MG63 (cell line): ENCODE results near the gene DCLK1. TPM values are rescaled to one million over a fixed set of nuclear protein-coding genes. Genes with fewer than 3 reads are reported as not detected.

ENCODE experiments used
- DNase-seq: peaks from one replicate; pipeline ENCODE4 v3.0.0-alpha.2; 2020
- H3K27me3 ChIP-seq: fragments of 250-450 bp; sonication (Bioruptor Pico); 2 replicates; pipeline ENCODE4 v1.5.1; 2020; ENCODE audit warnings: mild to moderate bottlenecking, moderate library complexity
- H3K36me3 ChIP-seq: fragments of 250-450 bp; sonication (Bioruptor Pico); 2 replicates; pipeline ENCODE4 v1.5.1; 2020; ENCODE audit warnings: mild to moderate bottlenecking, moderate library complexity
- H3K4me3 ChIP-seq: fragments of 250-450 bp; sonication (Bioruptor Pico); 2 replicates; pipeline ENCODE4 v1.5.1; 2020; ENCODE audit warnings: mild to moderate bottlenecking, moderate library complexity
- H3K9me3 ChIP-seq: fragments of 250-450 bp; sonication (Bioruptor Pico); 2 replicates; pipeline ENCODE4 v1.5.1; 2020; ENCODE audit warnings: mild to moderate bottlenecking, moderate library complexity
- total RNA-seq: library from RNA; depleted of rRNA; stranded (reverse); fragments of >200 nt; shearing (Covaris generic); gene quantifications from 2 replicates; pipeline ENCODE4 v1.2.3, GENCODE V29; 2014; ENCODE audit warnings: low replicate concordance

Gene DCLK1
- total RNA-seq, 1 experiment from 2014 or later: 7.0 TPM

DNA sequence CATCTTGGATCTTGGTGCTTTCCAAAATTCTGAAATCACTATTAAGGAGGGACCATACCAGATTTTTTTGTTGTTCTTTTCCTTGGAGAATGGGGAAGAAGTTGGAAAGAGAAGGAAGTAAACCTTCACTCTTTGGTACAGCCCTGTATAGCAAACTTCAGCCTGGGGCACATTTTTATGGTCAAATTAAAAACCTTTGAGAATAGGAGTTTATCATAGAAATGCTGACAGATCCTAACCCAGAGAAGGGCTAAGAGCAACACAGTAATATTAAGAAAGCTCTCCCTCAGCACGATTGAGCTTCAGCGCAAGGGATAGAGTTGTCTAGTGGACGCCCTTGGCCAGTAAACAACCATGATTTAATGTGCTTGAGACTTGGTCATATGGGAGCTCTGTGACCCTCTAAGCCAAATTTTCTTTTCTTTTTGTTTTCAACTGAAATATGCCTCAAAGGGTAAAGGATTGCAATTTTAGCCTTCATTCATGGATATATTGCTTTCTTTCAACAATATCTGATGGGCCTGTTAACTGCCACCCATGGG, 360.4 kb downstream of the DCLK1 start:
- H3K36me3 ChIP-seq: no peaks in the 10 kb centered on the region
- H3K27me3 ChIP-seq: no peaks in the 10 kb centered on the region
- no peak overlapping the region for H3K4me3 ChIP-seq
- no peak for DNase-seq
- no peaks in the 10 kb centered on the region for H3K9me3 ChIP-seq

DNA sequence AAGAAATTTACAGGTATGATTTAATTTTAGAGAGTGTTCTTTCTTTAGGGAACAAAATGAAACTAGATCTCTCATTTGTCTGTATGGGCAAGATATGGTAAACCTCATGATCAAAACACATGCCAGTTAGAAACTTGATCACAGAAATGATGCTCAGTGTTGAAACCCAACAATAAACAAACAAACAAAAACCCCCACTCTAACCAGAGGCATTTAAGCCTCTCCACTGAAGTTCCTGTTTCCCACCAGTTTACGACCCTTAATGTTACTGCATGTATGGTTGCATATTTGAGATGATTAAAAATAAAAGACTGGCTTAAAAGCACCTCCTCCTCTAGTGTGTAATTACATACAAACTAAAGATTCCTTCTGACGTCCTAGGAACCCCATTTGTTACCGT, 361.4 kb downstream of the DCLK1 start:
- H3K27me3 ChIP-seq: no peaks in the 10 kb centered on the region
- DNase-seq: no peak
- no peak overlapping the region for H3K4me3 ChIP-seq
- no peaks in the 10 kb centered on the region for H3K9me3 ChIP-seq
- H3K36me3 ChIP-seq: no peaks in the 10 kb centered on the region

GRCh38 chr13:35768551-35768950, 362.6 kb downstream of the DCLK1 start:
- H3K4me3 ChIP-seq: no peak overlapping the region
- H3K9me3 ChIP-seq: no peaks in the 10 kb centered on the region
- no peak for DNase-seq
- H3K27me3 ChIP-seq: no peaks in the 10 kb centered on the region
- H3K36me3 ChIP-seq: no peaks in the 10 kb centered on the region

DNA sequence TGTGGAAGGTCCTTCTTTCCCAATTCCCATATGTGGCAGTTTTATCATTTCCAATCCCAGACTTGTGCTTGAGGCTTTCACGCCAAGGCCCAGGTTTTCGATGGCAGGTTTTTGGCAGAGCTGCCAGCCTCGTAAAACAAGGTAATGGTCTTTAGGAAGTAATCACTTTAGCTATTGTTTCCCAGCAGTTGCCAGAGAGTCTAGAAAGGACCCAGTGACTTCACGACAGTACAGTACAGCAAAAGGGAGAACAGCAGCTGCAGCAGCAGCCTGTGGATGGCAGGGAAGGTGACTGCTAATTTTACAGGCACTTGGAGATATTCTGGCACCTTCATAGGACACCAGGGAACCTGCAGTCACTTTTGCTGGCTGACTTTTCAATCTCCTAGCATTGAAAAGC, 363.1 kb downstream of the DCLK1 start:
- Histone ChIP-seq H3K4me3 (no peak overlapping the region), H3K36me3 (no peaks in the 10 kb centered on the region), H3K27me3 (no peaks in the 10 kb centered on the region), H3K9me3 (no peaks in the 10 kb centered on the region)
- no peak for DNase-seq

GRCh38 chr13:35767256-35767976, 363.8 kb downstream of the DCLK1 start:
- no peak for DNase-seq
- H3K36me3 ChIP-seq: no peaks in the 10 kb centered on the region
- no peak overlapping the region for H3K4me3 ChIP-seq

DNA sequence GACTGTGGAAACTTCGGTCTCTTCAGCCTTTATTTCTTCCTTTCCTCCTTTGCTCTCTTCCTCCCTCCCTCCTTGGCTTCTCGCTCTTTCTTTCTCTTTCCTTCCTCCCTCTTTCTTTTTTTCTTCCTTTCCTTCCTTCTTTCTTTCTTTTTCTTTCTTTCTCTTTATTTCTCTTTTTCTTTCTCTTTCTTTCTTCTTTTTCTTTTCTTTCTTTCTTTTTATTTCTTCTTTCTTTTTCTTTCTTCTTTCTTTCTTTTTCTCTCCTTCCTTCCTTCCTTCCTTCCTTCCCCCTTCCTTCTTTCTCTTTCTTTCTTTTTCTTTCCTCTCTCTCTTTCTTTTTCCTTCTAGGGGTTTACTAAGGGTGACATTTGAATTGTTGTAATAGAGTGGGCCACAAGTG, 364.5 kb downstream of the DCLK1 start:
- H3K36me3 ChIP-seq: no peaks in the 10 kb centered on the region
- no peaks in the 10 kb centered on the region for H3K27me3 ChIP-seq
- H3K4me3 ChIP-seq: no peak overlapping the region
- no peaks in the 10 kb centered on the region for H3K9me3 ChIP-seq
- no peak for DNase-seq

More at GRCh38 chr13:35767256-35767976, 363.8 kb downstream of the DCLK1 start:
- Histone ChIP-seq H3K9me3 (no peaks in the 10 kb centered on the region), H3K27me3 (no peaks in the 10 kb centered on the region)

DNA sequence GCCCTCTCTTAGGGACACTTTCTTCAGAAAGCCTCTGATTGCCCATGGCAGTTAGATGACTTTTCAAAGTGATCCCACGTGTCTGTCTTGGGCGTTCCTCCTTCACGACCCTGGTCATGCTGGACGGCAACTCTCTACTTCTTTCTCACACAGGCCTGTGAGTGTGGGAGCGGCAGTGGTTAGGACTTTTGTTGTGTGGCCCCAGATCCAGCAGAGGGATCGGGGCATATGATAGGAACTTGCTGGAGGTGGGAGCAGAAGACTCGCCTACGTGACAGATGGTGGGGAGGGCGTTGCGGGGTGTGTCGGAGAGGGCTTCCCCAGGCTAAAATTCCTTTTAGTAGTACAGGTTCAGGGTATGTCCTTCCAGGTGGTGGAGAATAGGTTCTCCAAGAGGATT, 365.2 kb downstream of the DCLK1 start:
- Histone ChIP-seq H3K36me3 (no peaks in the 10 kb centered on the region), H3K4me3 (no peak overlapping the region), H3K27me3 (no peaks in the 10 kb centered on the region), H3K9me3 (no peaks in the 10 kb centered on the region)
- no peak for DNase-seq

DNA sequence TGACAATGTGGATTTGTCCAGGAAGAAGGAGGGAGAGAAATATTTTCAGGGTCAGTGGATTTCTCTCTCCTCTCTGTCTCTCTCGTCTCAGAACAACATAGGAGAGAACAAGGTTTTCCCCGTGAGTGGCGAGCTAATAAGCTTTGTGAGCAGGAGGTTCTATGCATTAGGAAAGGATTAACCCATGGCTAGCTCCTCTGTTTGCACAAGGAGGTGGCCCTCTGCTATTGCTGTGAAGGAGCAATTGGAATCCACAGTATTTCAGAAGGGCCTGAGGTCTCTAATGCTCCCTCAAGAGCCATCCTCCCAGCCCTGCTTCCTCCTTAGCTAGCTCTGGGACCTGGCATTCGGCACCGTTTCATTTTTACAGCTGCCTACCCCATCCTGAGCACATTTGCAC, 365.8 kb downstream of the DCLK1 start:
- H3K27me3 ChIP-seq: no peaks in the 10 kb centered on the region
- DNase-seq: no peak
- no peak overlapping the region for H3K4me3 ChIP-seq
- H3K9me3 ChIP-seq: no peaks in the 10 kb centered on the region
- no peaks in the 10 kb centered on the region for H3K36me3 ChIP-seq

DNA sequence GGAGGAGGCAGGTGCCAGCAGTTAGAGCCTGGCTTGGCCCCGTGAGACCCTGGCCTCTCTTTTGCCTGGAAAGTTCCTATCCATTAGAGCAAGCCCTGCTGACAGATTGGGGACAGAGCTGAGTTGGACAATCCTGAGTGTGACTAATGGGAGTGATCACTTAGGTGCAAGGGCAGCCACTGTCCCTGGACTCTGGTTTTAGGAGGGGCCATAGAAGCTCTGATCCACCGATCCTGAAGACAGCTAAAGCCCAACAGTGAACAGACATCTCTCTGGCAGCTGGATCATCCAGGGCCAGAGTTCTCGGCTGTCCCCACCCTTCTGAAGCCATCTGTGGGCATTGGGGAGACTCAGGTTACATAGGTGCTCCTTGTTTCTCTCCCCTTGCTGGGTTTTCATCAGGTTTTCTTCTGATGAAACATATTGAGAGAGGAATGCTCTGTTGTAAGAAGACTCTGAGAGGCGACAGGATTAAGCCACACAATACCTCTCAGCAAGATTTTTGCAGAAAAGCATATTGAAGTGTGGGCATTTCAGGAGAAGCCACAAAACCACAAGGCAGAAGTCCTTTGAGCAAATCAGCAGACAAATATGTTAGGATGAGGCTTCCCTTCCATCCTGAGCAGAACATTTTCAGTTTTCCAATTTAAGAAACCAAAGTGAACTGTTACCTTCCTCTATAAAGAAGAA, 366.7 kb downstream of the DCLK1 start:
- no peaks in the 10 kb centered on the region for H3K36me3 ChIP-seq
- H3K27me3 ChIP-seq: no peaks in the 10 kb centered on the region
- H3K4me3 ChIP-seq: no peak overlapping the region
- DNase-seq: no peak
- no peaks in the 10 kb centered on the region for H3K9me3 ChIP-seq

DNA sequence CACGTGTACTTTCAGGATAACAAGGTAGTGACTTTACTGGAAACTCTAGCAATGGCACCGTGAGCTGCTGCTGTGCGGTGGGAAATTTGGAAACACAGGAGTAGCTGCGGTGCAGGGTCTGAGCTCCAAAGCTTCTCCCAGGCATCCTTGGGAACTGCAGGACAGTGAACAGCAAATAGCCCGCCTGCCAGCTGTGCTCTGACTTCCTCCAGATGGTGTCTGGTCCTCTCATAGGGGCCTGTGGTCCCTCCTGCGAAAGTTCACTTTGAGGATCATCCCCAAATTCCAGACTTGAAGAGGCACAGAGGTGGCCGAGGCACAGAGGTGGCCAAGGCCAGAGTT, 367.4 kb downstream of the DCLK1 start:
- no peaks in the 10 kb centered on the region for H3K27me3 ChIP-seq
- no peak for DNase-seq
- no peaks in the 10 kb centered on the region for H3K9me3 ChIP-seq
- no peak overlapping the region for H3K4me3 ChIP-seq
- H3K36me3 ChIP-seq: no peaks in the 10 kb centered on the region

DNA sequence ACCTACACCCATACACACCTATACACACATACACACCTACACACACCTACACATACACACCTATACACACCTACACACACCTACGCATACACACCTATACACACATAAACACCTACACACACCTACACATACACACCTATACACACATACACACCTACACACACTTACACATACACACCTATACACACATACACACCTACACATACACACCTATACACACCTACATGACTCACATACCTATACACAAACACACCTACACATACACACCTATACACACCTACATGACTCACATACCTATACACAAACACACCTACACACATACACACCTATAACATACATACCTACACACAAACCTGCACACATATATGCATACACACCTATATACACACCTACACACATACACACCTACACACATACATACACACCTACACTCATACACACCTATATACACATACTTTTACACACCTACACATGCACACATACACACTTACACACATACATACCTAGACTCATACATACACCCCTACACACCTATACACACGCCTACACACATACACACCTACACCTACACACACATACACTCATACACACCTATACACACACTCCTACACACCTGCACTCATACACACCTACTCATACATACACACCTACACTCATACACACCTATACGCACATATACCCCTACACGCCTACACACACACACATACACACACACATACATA, 368.0 kb downstream of the DCLK1 start:
- no peaks in the 10 kb centered on the region for H3K27me3 ChIP-seq
- no peak overlapping the region for H3K4me3 ChIP-seq
- H3K36me3 ChIP-seq: no peaks in the 10 kb centered on the region
- H3K9me3 ChIP-seq: no peaks in the 10 kb centered on the region
- no peak for DNase-seq

DNA sequence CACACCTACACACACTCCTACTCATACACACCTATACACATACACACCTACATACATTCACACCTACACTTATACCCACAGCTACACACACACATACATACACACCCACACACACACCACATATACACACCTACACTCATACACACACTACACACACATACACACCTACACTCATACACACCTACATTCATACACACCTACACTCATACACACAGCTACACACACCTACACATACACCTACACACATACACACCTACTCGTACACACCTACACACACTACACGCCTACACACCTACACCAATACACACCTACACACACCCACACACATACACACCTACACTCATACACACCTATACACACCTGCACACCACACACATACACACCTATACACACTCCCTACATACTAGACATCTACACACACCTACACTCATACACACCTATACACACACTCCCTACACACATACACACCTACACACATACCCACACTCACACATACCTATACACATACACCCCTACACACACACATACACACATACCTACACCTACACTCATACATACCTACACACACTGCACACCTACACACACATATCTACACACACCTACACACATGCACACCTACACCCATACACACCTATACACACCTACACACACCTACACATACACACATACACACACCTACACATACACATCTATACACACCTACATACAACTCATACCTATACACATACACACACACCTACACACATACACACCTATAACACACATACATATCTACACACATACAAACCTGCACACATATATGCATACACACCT, 369.5 kb downstream of the DCLK1 start:
- Histone ChIP-seq H3K9me3 (no peaks in the 10 kb centered on the region), H3K4me3 (no peak overlapping the region), H3K27me3 (no peaks in the 10 kb centered on the region), H3K36me3 (no peaks in the 10 kb centered on the region)
- no peak for DNase-seq

DNA sequence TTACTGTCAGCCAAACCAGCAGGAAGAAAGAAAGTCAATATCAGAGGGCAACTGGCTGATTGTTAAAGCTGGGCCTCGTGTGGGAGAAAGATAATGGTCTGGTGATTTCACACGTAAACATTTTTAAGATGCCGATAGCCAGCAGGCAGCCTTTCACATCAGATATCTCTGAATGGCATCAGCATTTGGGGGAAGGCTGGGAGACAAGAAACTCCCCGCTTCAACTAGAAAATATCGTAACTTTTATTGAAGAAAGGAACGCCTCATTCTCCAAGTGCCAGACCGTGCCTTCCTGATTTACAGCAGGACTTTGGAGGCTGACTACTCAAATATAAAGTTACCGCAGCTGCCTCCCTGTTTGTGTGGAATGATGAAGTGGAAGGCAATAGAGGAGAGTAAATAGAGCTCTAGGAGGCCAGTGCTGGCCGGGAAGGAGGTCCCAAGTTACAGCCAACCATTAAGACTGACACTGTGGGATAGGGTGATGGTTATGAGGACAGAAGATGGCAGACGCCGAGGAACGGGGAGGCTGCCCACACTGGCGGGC, 370.4 kb downstream of the DCLK1 start:
- Histone ChIP-seq H3K36me3 (no peaks in the 10 kb centered on the region), H3K27me3 (no peaks in the 10 kb centered on the region), H3K4me3 (no peak overlapping the region), H3K9me3 (no peaks in the 10 kb centered on the region)
- no peak for DNase-seq

GRCh38 chr13:35747594-35747993, 383.6 kb downstream of the DCLK1 start:
- Histone ChIP-seq H3K36me3 (no peaks in the 10 kb centered on the region), H3K27me3 (no peaks in the 10 kb centered on the region), H3K9me3 (no peaks in the 10 kb centered on the region), H3K4me3 (no peak overlapping the region)
- DNase-seq: no peak

DNA sequence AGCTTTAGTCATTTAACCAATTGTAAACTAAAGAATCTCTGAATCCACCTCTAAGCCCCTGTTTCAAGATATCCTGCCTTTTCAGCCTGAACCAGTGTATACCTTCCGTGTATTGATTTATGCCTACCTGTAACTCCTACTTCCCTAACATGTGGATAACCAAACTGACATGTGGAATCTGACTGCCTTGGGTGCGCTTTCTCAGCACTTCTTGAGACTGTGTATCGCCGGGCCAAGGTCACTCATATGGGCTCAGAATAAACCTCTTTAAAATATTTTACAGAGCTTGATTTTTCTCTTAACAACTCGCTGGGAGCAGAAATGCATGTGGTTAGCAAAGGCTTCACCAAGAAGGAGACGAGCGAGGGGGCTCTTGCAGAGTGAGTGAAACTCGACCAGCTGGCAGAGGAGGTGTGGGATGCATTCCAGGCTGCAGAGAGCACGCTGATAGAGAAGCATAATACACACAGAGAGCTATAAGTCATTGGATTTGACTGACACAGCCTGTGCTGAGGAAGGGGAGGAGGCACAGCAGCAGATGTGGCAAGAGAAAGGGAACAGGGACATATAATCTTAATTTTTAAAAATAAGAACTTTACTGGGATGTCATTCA, 386.5 kb downstream of the DCLK1 start:
- Histone ChIP-seq H3K27me3 (no peaks in the 10 kb centered on the region), H3K9me3 (no peaks in the 10 kb centered on the region), H3K4me3 (no peak overlapping the region), H3K36me3 (no peaks in the 10 kb centered on the region)
- no peak for DNase-seq

- no peaks in the 10 kb centered on the region for H3K36me3 ChIP-seq
Measured at GRCh38 chr13:35744144-35744543, 387.0 kb downstream of the DCLK1 start.

More at GRCh38 chr13:35744144-35744543, 387.0 kb downstream of the DCLK1 start:
- DNase-seq: no peak
- Histone ChIP-seq H3K4me3 (no peak overlapping the region), H3K27me3 (no peaks in the 10 kb centered on the region), H3K9me3 (no peaks in the 10 kb centered on the region)
